Breast epithelium (tissue), 4 donors: ENCODE measurements around the gene TRIM24. TPM values are rescaled to one million over a fixed set of nuclear protein-coding genes. Genes with fewer than 3 reads are reported as not detected.
"Not testable (repeated sequence)": the region's sequence is repeated elsewhere in the genome, so short reads cannot be mapped to it uniquely, and the experiment has no call there.

ENCODE experiments used
- DNase-seq, 2 donors: peaks; one replicate each; pipeline ENCODE4 v3.0.0-alpha.2; 2019; ENCODE audit warnings: low spot score in 2 of 2
- H3K27ac ChIP-seq, 2 donors: fragments of 200-600 bp; sonication (generic) in 1 of 2; one replicate each; pipeline ENCODE4 v1.5.1; 2016 to 2019; ENCODE audit warnings: mild to moderate bottlenecking in 1 of 2
- H3K27me3 ChIP-seq, 2 donors: fragments of 200-600 bp; sonication (generic) in 1 of 2; one replicate each; pipeline versions ENCODE4 v1.5.1 to v1.6.0; 2017 to 2019; ENCODE audit warnings: control low read depth in 1 of 2, mild to moderate bottlenecking in 1 of 2
- H3K36me3 ChIP-seq: fragments of 200-600 bp; one replicate; pipeline ENCODE4 v1.5.1; 2019
- H3K4me1 ChIP-seq, 2 donors: fragments of 200-600 bp; sonication (generic); one replicate each; pipeline ENCODE4 v1.5.1; 2016 to 2019; ENCODE audit warnings: control low read depth in 1 of 2
- H3K4me3 ChIP-seq, 3 donors: fragments of 200-600 bp; sonication (generic); 1 replicate in 2 of 3; 2 replicates in 1 of 3; pipeline ENCODE4 v1.5.1; 2016 to 2019; ENCODE audit warnings: mild to moderate bottlenecking in 3 of 3, moderate library complexity in 2 of 3
- H3K9me3 ChIP-seq, 2 donors: fragments of 200-600 bp; sonication (generic) in 1 of 2; one replicate each; pipeline ENCODE4 v1.5.1; 2016 to 2019; ENCODE audit warnings: control low read depth in 1 of 2
- POLR2A ChIP-seq: fragments of 450-650 bp; IDR thresholded peaks from one replicate; pipeline ENCODE4 v1.6.1; 2016; ENCODE audit warnings: antibody characterized with exemption, mild to moderate bottlenecking, moderate library complexity
- POLR2AphosphoS5 ChIP-seq, 3 donors: sonication (generic); formaldehyde crosslinking; IDR thresholded peaks; one replicate each; pipeline ENCODE4 v1.6.1; 2017; ENCODE audit warnings: antibody characterized with exemption in 3 of 3
- intact Hi-C: fragments of 100-400 bp; cut with DNase I; formaldehyde crosslinking; loops from one replicate; pipeline ENCODE4 v1.15.1; 2023; ENCODE audit warnings: low total_unique reads
- total RNA-seq, 3 donors: library from RNA; depleted of rRNA; stranded (reverse); fragments of >200 nt; gene quantifications; one replicate each; pipeline ENCODE4 v1.1.0, GENCODE V29; 2016
- TF ChIP-seq, protein P1 (sequence below), 3 donors: fragments of 450-650 bp; IDR thresholded peaks; one replicate each; pipeline ENCODE4 v1.5.1; 2016 to 2017; ENCODE audit warnings: antibody characterized with exemption in 3 of 3, mild to moderate bottlenecking in 3 of 3, moderate library complexity in 3 of 3

TRIM24 gene
- total RNA-seq, 3 donors from 2014 or later: 15.0 to 28.1 (median 17.7) TPM

DNA sequence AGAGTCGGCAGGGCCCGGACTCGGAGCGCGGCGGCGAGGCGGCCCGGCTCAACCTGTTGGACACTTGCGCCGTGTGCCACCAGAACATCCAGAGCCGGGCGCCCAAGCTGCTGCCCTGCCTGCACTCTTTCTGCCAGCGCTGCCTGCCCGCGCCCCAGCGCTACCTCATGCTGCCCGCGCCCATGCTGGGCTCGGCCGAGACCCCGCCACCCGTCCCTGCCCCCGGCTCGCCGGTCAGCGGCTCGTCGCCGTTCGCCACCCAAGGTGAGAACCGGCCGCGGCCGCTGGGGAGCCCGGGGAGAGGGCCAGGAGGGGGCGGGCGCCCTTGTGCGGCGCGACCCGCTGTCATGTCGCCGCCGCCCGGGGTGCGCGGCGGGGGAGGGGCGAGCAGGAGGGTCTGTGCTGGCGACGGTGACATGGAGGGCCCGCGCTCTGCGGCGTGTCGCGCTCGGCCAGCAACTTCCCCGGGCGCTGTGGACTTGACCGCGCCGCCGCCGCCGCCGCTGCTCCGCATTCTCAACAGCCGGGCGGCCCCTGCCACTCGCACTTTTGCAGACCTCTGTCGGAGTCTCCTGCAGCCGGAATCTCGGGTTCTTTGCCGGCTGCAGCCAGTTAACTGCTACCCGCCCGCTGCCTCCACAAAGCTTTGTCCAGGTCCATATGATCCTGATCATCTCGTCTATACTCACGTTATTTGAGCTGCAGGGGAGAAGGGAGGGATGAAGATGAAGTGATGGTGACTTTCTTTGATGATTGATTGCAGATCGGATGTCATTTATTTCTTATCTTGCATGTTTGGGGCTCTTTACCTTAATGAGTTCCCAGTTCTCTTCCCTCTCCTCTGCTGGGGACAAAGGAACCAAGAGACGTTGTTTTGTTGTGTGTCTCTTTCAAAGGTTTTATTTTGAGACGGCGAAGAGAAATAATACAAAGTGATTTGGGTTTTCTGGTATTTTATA is 869 bp downstream of the TRIM24 start:
- H3K4me3 ChIP-seq: peak overlapping the region; percentile 83 to 92 (median 91)
- intact Hi-C loops: no loop called here
- H3K36me3 ChIP-seq: no peaks in the 10 kb centered on the region
- no peaks in the 10 kb centered on the region for H3K4me1 ChIP-seq
- peak in 1 of 2 donors; percentile 22 for DNase-seq
- H3K27me3 ChIP-seq: no peaks in the 10 kb centered on the region
- TF ChIP-seq POLR2A (no peak), POLR2AphosphoS5 (IDR thresholded peaks at IDR 0.05) (no peak)
- TF ChIP-seq, protein P1, sequence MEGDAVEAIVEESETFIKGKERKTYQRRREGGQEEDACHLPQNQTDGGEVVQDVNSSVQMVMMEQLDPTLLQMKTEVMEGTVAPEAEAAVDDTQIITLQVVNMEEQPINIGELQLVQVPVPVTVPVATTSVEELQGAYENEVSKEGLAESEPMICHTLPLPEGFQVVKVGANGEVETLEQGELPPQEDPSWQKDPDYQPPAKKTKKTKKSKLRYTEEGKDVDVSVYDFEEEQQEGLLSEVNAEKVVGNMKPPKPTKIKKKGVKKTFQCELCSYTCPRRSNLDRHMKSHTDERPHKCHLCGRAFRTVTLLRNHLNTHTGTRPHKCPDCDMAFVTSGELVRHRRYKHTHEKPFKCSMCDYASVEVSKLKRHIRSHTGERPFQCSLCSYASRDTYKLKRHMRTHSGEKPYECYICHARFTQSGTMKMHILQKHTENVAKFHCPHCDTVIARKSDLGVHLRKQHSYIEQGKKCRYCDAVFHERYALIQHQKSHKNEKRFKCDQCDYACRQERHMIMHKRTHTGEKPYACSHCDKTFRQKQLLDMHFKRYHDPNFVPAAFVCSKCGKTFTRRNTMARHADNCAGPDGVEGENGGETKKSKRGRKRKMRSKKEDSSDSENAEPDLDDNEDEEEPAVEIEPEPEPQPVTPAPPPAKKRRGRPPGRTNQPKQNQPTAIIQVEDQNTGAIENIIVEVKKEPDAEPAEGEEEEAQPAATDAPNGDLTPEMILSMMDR (IDR thresholded peaks at IDR 0.05): no peak
- peak overlapping the region; percentile 93 to 95 for H3K27ac ChIP-seq
- H3K9me3 ChIP-seq: no peaks in the 10 kb centered on the region

DNA sequence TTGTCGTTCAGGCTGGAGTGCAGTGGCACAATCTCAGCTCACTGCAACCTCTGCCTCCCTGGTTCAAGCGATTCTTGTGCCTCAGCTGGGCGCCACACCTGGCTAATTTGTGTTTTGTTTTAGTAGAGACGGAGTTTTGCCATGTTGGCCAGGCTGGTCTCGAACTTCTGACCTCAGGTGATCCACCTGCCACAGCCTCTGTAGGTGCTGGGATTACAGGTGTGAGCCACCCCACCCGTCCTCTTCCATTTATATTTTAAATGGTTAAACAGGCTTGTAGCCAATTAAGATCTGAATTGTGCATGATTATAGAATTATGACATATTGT is 3.2 kb downstream of the TRIM24 start:
- H3K27me3 ChIP-seq, H3K4me3 ChIP-seq, H3K27ac ChIP-seq, intact Hi-C loops, H3K36me3 ChIP-seq, H3K4me1 ChIP-seq, H3K9me3 ChIP-seq, DNase-seq: not testable (repeated sequence)

DNA sequence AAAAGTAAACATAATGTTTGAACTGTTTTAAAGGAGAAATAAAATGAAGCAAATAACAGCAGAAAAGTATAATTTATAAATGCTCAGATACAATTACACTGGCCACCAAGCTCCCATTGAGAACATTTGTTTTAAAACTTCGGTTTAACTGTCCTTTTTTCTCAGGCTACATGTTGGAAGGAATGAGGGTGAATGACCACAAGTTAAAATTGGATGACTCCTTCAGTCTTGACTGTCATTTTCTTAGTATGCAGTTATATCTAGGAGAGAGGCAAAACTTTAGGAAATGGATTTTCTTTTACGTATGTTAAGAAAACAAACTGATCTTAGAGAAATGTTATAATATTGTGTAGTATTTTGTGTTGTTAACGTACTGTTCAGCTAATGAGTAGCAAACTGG is 5.0 kb downstream of the TRIM24 start:
- intact Hi-C loops: no loop called here
- no peaks in the 10 kb centered on the region for H3K9me3 ChIP-seq
- no peak overlapping the region for H3K4me3 ChIP-seq
- TF ChIP-seq, protein P1 (IDR thresholded peaks at IDR 0.05): no peak
- no peak for TF ChIP-seq POLR2A
- no peak for TF ChIP-seq POLR2AphosphoS5 (IDR thresholded peaks at IDR 0.05)
- no peak for DNase-seq
- no peaks in the 10 kb centered on the region for H3K27me3 ChIP-seq
- H3K36me3 ChIP-seq: no peaks in the 10 kb centered on the region
- H3K27ac ChIP-seq: no peak overlapping the region
- no peaks in the 10 kb centered on the region for H3K4me1 ChIP-seq

DNA sequence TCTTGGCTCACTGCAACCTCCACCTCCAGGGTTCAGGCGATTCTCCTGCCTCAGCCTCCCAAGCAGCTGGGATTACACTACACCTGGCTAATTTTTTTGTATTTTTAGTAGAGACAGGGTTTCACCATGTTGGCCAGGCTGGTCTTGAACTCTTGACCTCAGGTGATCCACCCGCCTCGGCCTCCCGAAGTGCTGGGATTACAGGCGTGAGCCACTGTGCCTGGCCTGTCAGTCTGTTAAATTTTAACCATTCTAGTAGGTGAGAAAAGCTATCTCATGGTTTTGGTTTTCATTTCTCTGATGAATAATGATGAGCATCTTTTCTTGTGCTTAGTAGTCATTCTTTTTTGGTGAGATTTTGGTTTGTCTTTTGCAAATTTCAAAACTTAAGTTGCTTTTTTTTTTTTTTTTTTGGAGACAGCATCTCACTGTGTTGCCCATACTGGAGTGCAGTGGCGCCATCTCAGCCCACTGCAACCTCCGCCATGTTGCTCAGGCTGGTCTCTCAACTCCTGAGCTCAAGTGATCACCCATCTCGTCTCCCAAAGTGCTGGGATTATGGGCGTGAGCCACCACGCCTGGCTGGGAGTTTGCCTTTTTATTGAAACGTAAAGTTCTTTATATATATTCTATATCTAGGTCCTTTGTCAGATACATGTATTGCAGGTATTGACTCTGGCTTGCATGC is 6.2 kb downstream of the TRIM24 start:
- H3K27me3 ChIP-seq, H3K4me1 ChIP-seq, H3K4me3 ChIP-seq, H3K36me3 ChIP-seq, DNase-seq, H3K9me3 ChIP-seq, intact Hi-C loops, H3K27ac ChIP-seq: not testable (repeated sequence)

DNA sequence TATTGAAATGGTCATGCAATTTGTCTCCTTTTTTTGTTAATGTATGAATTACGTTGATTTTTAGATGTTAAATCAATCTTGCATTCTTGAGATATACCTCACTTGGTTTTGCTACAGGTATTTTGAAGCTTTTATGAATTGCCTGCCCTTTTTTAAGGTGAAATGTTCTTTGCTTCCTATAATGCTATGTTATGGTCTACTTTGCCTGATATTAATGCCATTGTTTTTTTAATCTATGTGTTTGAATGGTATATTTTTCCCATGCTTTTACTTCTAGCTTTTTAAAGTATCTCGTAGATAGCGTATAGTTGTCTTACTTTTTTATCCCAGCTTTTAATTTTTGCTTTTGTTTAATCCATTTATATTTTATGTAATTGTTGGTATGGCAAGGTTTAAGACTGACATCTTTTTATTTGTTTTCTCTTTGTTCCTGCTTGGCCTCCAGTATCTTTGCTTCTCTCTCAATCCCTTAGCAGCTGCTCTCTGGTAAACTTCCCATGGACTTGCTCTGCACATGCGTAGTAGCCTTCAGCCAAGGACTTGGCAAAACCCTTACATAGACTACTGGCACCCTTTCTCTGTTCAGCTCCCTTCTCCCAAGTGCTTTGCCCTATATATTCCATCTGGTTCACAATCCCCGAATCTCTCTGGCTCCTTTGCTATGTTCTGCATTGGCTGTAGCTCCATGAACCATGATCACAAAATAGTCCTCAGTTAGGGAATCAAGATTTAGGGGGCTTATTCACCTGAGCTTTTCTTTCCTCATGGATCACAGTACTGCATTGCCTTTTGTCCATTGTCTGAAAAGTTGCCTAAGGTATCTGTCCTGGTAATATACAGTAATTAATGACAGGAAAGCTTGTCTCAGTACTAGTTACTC is 8.4 kb downstream of the TRIM24 start:
- no peaks in the 10 kb centered on the region for H3K9me3 ChIP-seq
- intact Hi-C loops: no loop called here
- no peak overlapping the region for H3K4me3 ChIP-seq
- DNase-seq: no peak
- no peaks in the 10 kb centered on the region for H3K4me1 ChIP-seq
- no peaks in the 10 kb centered on the region for H3K27me3 ChIP-seq
- TF ChIP-seq, protein P1 (IDR thresholded peaks at IDR 0.05): no peak
- no peak for TF ChIP-seq POLR2A
- TF ChIP-seq POLR2AphosphoS5 (IDR thresholded peaks at IDR 0.05): no peak
- no peaks in the 10 kb centered on the region for H3K36me3 ChIP-seq
- no peak overlapping the region for H3K27ac ChIP-seq
